ENCODE data around the gene RABEPK. TPM values are rescaled to one million over a fixed set of nuclear protein-coding genes. Genes with fewer than 3 reads are reported as not detected.

The RABEPK gene
- total and polyA plus RNA-seq, 12 donors = 11.0 to 27.3 (median 17.0) TPM

GRCh38 chr9:125276771-125277170 is 76.4 kb downstream of the RABEPK start:
- 96 to 99% (median 98%) methylated on average over 4 of the region's 4 CpGs for WGBS, 4 donors
- DNase-seq = no peak
- Histone ChIP-seq H3K9me3 (replicated peaks in 1 of 3) (no peaks in the 10 kb centered on the region), H3K4me1 (replicated peaks in 1 of 2) (peaks cover 13 to 48% of the 10 kb centered on the region in 2 donors), H3K27ac (no peak overlapping the region), H3K4me3 (no peak overlapping the region), H3K27me3 (no peaks in the 10 kb centered on the region), H3K36me3 (replicated peaks in 1 of 2) (no peaks in the 10 kb centered on the region)
- TF ChIP-seq POLR2A (IDR thresholded peaks at IDR 0.05) = no peak
- TF ChIP-seq CTCF (IDR thresholded peaks at IDR 0.05) = no peak
- intact Hi-C loops (cut with DNase I) = no loop called here

GRCh38 chr9:125277411-125277810 is 77.1 kb downstream of the RABEPK start:
- Histone ChIP-seq H3K4me1 (replicated peaks in 1 of 2) (peaks cover 13 to 42% of the 10 kb centered on the region in 2 donors), H3K27ac (no peak overlapping the region), H3K4me3 (no peak overlapping the region), H3K9me3 (replicated peaks in 1 of 3) (no peaks in the 10 kb centered on the region), H3K36me3 (replicated peaks in 1 of 2) (no peaks in the 10 kb centered on the region), H3K27me3 (no peaks in the 10 kb centered on the region)
- TF ChIP-seq POLR2A (IDR thresholded peaks at IDR 0.05) (no peak), CTCF (IDR thresholded peaks at IDR 0.05) (no peak)
- intact Hi-C loops (cut with DNase I) = no loop called here
- DNase-seq = no peak

- no peak for TF ChIP-seq CTCF (IDR thresholded peaks at IDR 0.05)
- no peak for TF ChIP-seq POLR2A (IDR thresholded peaks at IDR 0.05)
- intact Hi-C loops (cut with DNase I) = no loop called here
These were observed 80.6 kb downstream of the RABEPK start for GRCh38 chr9:125280945-125281344.

More at GRCh38 chr9:125280945-125281344, 80.6 kb downstream of the RABEPK start:
- DNase-seq = no peak
- Histone ChIP-seq H3K36me3 (replicated peaks in 1 of 2) (no peaks in the 10 kb centered on the region), H3K27me3 (no peaks in the 10 kb centered on the region), H3K27ac (no peak overlapping the region), H3K9me3 (replicated peaks in 1 of 3) (no peaks in the 10 kb centered on the region), H3K4me3 (no peak overlapping the region), H3K4me1 (replicated peaks in 1 of 2) (peaks cover 5 to 20% of the 10 kb centered on the region in 2 donors)
- 55 to 75% (median 67%) methylated on average over 4 of the region's 4 CpGs for WGBS, 4 donors

Small RNA genes lying within 50 kb of the gene (small RNA-seq; reads per million reads assigned to genes)
- 0 reads per million in 2 donors for gene AL354710.1

Other genes with a start within 250 kb of the RABEPK start
- gene SCAI, start 57.0 kb upstream of the RABEPK start, total RNA-seq = 10 to 100 TPM in 5 of 9 donors, 1 to 10 TPM in 4; 7.8 to 19.6 (median 10.6) TPM
- 1 to 10 TPM; 1.4 to 6.3 (median 3.1) TPM for gene SCAI, start 57.0 kb upstream of the RABEPK start, polyA plus RNA-seq
- gene PPP6C, start 10.7 kb upstream of the RABEPK start, total RNA-seq = 10 to 100 TPM; 30.8 to 71.1 (median 47.8) TPM
- gene PPP6C, start 10.7 kb upstream of the RABEPK start, polyA plus RNA-seq = 10 to 100 TPM; 15.9 to 51.0 (median 17.1) TPM
- gene HSPA5, start 40.8 kb downstream of the RABEPK start, total RNA-seq = 100 to 1,000 TPM in 5 of 9 donors, 10 to 100 TPM in 4; 62.7 to 551 (median 108) TPM
- 100 to 1,000 TPM in 1 of 3 donors, 10 to 100 TPM in 2; 30.0 to 677 (median 40.6) TPM for gene HSPA5, start 40.8 kb downstream of the RABEPK start, polyA plus RNA-seq
- 10 to 100 TPM; 27.9 to 63.1 (median 42.8) TPM for gene GAPVD1, start 61.3 kb downstream of the RABEPK start, total RNA-seq
- gene GAPVD1, start 61.3 kb downstream of the RABEPK start, polyA plus RNA-seq = 10 to 100 TPM in 1 of 3 donors, 1 to 10 TPM in 2; 7.1 to 25.5 (median 9.6) TPM

Data from adrenal gland (tissue), 12 donors.